Right lung (tissue), 5 donors: Measurements from ENCODE around the gene GJA10. TPM values are rescaled to one million over a fixed set of nuclear protein-coding genes. Genes with fewer than 3 reads are reported as not detected.

ENCODE experiments used
- DNase-seq, 2 donors: peaks; one replicate each; pipeline ENCODE4 v3.0.0-alpha.2; 2013
- polyA plus RNA-seq, 5 donors: library from polyadenylated mRNA; unstranded; fragments of 120-200 nt; gene quantifications; one replicate each; pipeline versions ENCODE4 v1.2.1 to v1.2.3, GENCODE V29; 2013; ENCODE audit warnings: inconsistent platforms in 1 of 5, low replicate concordance in 1 of 5; ENCODE audit not compliant: insufficient read length in 5 of 5, insufficient read depth in 1 of 5

The GJA10 gene
- polyA plus RNA-seq, 5 donors = not detected

- DNase-seq = no peak
These were observed 50.6 kb downstream of the GJA10 start for GRCh38 chr6:89944826-89945407.

Other genes with a start within 250 kb of the GJA10 start
- 10 to 100 TPM; 31.0 to 43.9 (median 36.1) TPM for gene MDN1, start 74.7 kb upstream of the GJA10 start, polyA plus RNA-seq
- 10 to 100 TPM; 16.5 to 30.6 (median 27.2) TPM for gene CASP8AP2, start 64.6 kb upstream of the GJA10 start, polyA plus RNA-seq